ENCODE results near the gene RAB7A.

DNA sequence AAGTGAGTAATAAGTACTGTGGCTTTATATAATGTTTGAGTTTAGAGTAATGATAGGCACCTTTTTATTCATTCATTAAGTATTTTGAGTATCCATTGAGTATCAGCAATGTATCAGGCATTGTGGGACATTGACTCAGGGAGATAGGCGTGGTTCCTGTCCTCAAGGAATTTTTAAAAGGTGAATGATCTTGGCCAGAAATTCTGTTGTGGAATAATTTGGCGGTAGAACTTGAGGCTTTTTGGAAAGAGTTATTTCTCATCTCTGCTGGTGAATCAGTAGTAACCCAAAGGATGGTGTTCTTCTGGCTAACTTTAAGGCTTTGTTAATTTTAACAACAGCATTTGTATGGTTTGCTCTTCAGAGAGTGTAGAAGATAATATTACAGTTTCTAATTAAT is 2.0 kb downstream of the RAB7A start:
- TF ChIP-seq JUN (IDR thresholded peaks at IDR 0.05; ENCODE audit: low read depth, low read length) (no peak), POLR2AphosphoS5 (IDR thresholded peaks at IDR 0.05; ENCODE audit: low read depth, low read length) (no peak), EZH2 (IDR thresholded peaks at IDR 0.05; ENCODE audit: low read depth, low read length, severe bottlenecking) (no peak), NANOG (IDR thresholded peaks at IDR 0.05; ENCODE audit: insufficient read depth, low read depth, low read length, poor library complexity, severe bottlenecking) (no peak), TBP (IDR thresholded peaks at IDR 0.05; ENCODE audit: low read depth, low read length) (no peak), BRCA1 (IDR thresholded peaks at IDR 0.05; ENCODE audit: low read depth, low read length) (no peak)
- TF ChIP-seq, protein P1, sequence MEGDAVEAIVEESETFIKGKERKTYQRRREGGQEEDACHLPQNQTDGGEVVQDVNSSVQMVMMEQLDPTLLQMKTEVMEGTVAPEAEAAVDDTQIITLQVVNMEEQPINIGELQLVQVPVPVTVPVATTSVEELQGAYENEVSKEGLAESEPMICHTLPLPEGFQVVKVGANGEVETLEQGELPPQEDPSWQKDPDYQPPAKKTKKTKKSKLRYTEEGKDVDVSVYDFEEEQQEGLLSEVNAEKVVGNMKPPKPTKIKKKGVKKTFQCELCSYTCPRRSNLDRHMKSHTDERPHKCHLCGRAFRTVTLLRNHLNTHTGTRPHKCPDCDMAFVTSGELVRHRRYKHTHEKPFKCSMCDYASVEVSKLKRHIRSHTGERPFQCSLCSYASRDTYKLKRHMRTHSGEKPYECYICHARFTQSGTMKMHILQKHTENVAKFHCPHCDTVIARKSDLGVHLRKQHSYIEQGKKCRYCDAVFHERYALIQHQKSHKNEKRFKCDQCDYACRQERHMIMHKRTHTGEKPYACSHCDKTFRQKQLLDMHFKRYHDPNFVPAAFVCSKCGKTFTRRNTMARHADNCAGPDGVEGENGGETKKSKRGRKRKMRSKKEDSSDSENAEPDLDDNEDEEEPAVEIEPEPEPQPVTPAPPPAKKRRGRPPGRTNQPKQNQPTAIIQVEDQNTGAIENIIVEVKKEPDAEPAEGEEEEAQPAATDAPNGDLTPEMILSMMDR (IDR thresholded peaks at IDR 0.05; ENCODE audit: control extremely low read depth in 1 of 3, insufficient read depth in 1 of 3, low read depth in 1 of 3, low read length in 3 of 3): no peak
- TF ChIP-seq, protein P2, sequence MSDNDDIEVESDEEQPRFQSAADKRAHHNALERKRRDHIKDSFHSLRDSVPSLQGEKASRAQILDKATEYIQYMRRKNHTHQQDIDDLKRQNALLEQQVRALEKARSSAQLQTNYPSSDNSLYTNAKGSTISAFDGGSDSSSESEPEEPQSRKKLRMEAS (IDR thresholded peaks at IDR 0.05): no peak

Measured in H1 (cell line).